GM19463 (cell line): ENCODE measurements around the gene SPTA1.

Experiments used
- ATAC-seq: cut with Tn5 transposase; IDR thresholded peaks from one replicate; pipeline ENCODE4 v1.9.1; 2021; ENCODE audit warnings: mild to moderate bottlenecking, moderate library complexity; ENCODE audit not compliant: unreplicated experiment

SPTA1 gene

GRCh38 chr1:158687037-158687436, 522 bp upstream of the SPTA1 start:
- no peak for ATAC-seq

GRCh38 chr1:158685085-158685484, 1.4 kb downstream of the SPTA1 start:
- ATAC-seq, result no peak

- no peak for ATAC-seq
These were observed 4.9 kb downstream of the SPTA1 start for GRCh38 chr1:158681606-158682005.

GRCh38 chr1:158679289-158679688, 7.2 kb downstream of the SPTA1 start:
- ATAC-seq, result no peak

- ATAC-seq, result no peak
These were observed 10.8 kb downstream of the SPTA1 start for GRCh38 chr1:158675563-158676323.

GRCh38 chr1:158674302-158674701, 12.2 kb downstream of the SPTA1 start:
- ATAC-seq, result no peak

- no peak for ATAC-seq
These were observed 20.5 kb downstream of the SPTA1 start for GRCh38 chr1:158666037-158666436.

- no peak for ATAC-seq
These were observed 31.9 kb downstream of the SPTA1 start for GRCh38 chr1:158654571-158654970.

GRCh38 chr1:158654086-158654485, 32.4 kb downstream of the SPTA1 start:
- no peak for ATAC-seq

GRCh38 chr1:158652721-158653334, 33.7 kb downstream of the SPTA1 start:
- no peak for ATAC-seq

GRCh38 chr1:158649052-158649451, 37.5 kb downstream of the SPTA1 start:
- no peak for ATAC-seq

GRCh38 chr1:158646465-158646864, 40.0 kb downstream of the SPTA1 start:
- ATAC-seq, result no peak

- no peak for ATAC-seq
These were observed 42.1 kb downstream of the SPTA1 start for GRCh38 chr1:158644449-158644848.

- no peak for ATAC-seq
These were observed 47.6 kb downstream of the SPTA1 start for GRCh38 chr1:158638904-158639303.

GRCh38 chr1:158638146-158638545, 48.4 kb downstream of the SPTA1 start:
- no peak for ATAC-seq

- ATAC-seq, result no peak
These were observed 72.8 kb downstream of the SPTA1 start for GRCh38 chr1:158613764-158614163.

GRCh38 chr1:158611916-158612315, 74.6 kb downstream of the SPTA1 start:
- no peak for ATAC-seq

GRCh38 chr1:158607296-158607695, 79.2 kb downstream of the SPTA1 start:
- ATAC-seq, result no peak

- ATAC-seq, result no peak
These were observed 81.5 kb downstream of the SPTA1 start, which contains the start of gene OR10Z1 for GRCh38 chr1:158604968-158605367. Gene OR10Z1, plus strand, starts transcription at chr1:158605268. Its CDS starts 1,171 bp downstream, at chr1:158606439.

GRCh38 chr1:158600735-158601134, 85.8 kb downstream of the SPTA1 start:
- no peak for ATAC-seq

- ATAC-seq, result no peak
These were observed 99.6 kb downstream of the SPTA1 start for GRCh38 chr1:158586942-158587341.

- ATAC-seq, result no peak
These were observed 102.6 kb downstream of the SPTA1 start for GRCh38 chr1:158583962-158584361.
